Body of pancreas (tissue), 4 donors: Measurements from ENCODE around the gene PAIP1. TPM values are rescaled to one million over a fixed set of nuclear protein-coding genes. Genes with fewer than 3 reads are reported as not detected.
"Not testable (repeated sequence)": the region's sequence is repeated elsewhere in the genome, so short reads cannot be mapped to it uniquely, and the experiment has no call there.

ENCODE experiments used
- ATAC-seq: fragments of 150-250 bp; one replicate; pipeline ENCODE4 v1.9.1; 2016
- DNase-seq, 4 donors: peaks; one replicate each; pipeline ENCODE4 v3.0.0-alpha.2; 2019
- H3K27ac ChIP-seq, 4 donors: fragments of 200-600 bp; sonication (generic); 1 replicate in 3 of 4; 2 replicates in 1 of 4; pipeline versions ENCODE4 v1.5.1 to v1.6.1; 2016 to 2019; ENCODE audit warnings: mild to moderate bottlenecking in 1 of 4, mixed read lengths in 1 of 4, moderate library complexity in 1 of 4
- H3K27me3 ChIP-seq, 2 donors: fragments of 200-600 bp; sonication (generic); one replicate each; pipeline ENCODE4 v1.6.0; 2016; ENCODE audit warnings: mild to moderate bottlenecking in 1 of 2
- H3K36me3 ChIP-seq, 2 donors: fragments of 200-600 bp; sonication (generic); replicated peaks in 1 of 2; 2 replicates each; pipeline ENCODE4 v1.5.1; 2016; ENCODE audit warnings: low read depth in 2 of 2; ENCODE audit not compliant: insufficient read depth in 1 of 2
- H3K4me1 ChIP-seq: fragments of 200-600 bp; sonication (generic); one replicate; pipeline ENCODE4 v1.6.0; 2016
- H3K4me3 ChIP-seq, 2 donors: fragments of 200-600 bp; sonication (generic); 1 replicate in 1 of 2; 2 replicates in 1 of 2; pipeline ENCODE4 v1.5.1; 2016 to 2019
- H3K9me3 ChIP-seq, 3 donors: fragments of 200-600 bp; sonication (generic); 1 replicate in 2 of 3; 2 replicates in 1 of 3; pipeline ENCODE4 v1.5.1; 2016
- CTCF ChIP-seq, 7 experiments: fragments of 450-650 bp in 4 of 7; fragments of 200-600 bp in 3 of 7; sonication (generic) in 3 of 7; IDR thresholded peaks; one replicate each; pipeline ENCODE4 v1.5.1; 2016 to 2019; ENCODE audit warnings: antibody characterized with exemption in 7 of 7
- POLR2A ChIP-seq, 3 donors: fragments of 450-650 bp; IDR thresholded peaks; one replicate each; pipeline ENCODE4 v1.6.1; 2016; ENCODE audit warnings: antibody characterized with exemption in 3 of 3, mild to moderate bottlenecking in 2 of 3
- WGBS, 2 donors: methylation state at CpG; one replicate each; pipeline ENCODE4 v1.1.5; 2017; 5-methylcytosine and 5-hydroxymethylcytosine counted together
- intact Hi-C: fragments of 100-400 bp; cut with DNase I; formaldehyde crosslinking; loops from one replicate; pipeline ENCODE4 v1.15.1; 2023
- total RNA-seq, 2 donors: library from RNA; depleted of rRNA; stranded (reverse); fragments of >200 nt; gene quantifications; one replicate each; pipeline ENCODE4 v1.1.0, GENCODE V29; 2016

Gene PAIP1
- total RNA-seq, 2 donors from 2014 or later: 33.6 to 45.1 TPM

- no peaks in the 10 kb centered on the region for H3K4me1 ChIP-seq
- WGBS, 2 donors: 88 to 95% methylated on average over 1 of the region's 1 CpG
- H3K27me3 ChIP-seq: no peaks in the 10 kb centered on the region
- no peaks in the 10 kb centered on the region for H3K9me3 ChIP-seq
- intact Hi-C loops: no loop called here
- TF ChIP-seq CTCF (IDR thresholded peaks at IDR 0.05) (no peak), POLR2A (IDR thresholded peaks at IDR 0.05) (no peak)
- no peak for ATAC-seq
- H3K4me3 ChIP-seq: no peak overlapping the region
- H3K27ac ChIP-seq: no peak overlapping the region
- H3K36me3 ChIP-seq: no peaks in the 10 kb centered on the region
- no peak for DNase-seq
These were observed 24.5 kb upstream of the PAIP1 start for GRCh38 chr5:43581398-43581797.

GRCh38 chr5:43580402-43581210 is 23.7 kb upstream of the PAIP1 start:
- WGBS, 2 donors: 79 to 88% methylated on average over 10 of the region's 10 CpGs
- H3K27me3 ChIP-seq, DNase-seq, H3K4me1 ChIP-seq, H3K4me3 ChIP-seq, H3K9me3 ChIP-seq, H3K36me3 ChIP-seq, ATAC-seq, H3K27ac ChIP-seq, intact Hi-C loops: not testable (repeated sequence)

- TF ChIP-seq CTCF (IDR thresholded peaks at IDR 0.05) (no peak), POLR2A (IDR thresholded peaks at IDR 0.05) (no peak)
- Histone ChIP-seq H3K9me3 (no peaks in the 10 kb centered on the region), H3K4me1 (no peaks in the 10 kb centered on the region), H3K4me3 (no peak overlapping the region), H3K27me3 (no peaks in the 10 kb centered on the region), H3K36me3 (no peaks in the 10 kb centered on the region), H3K27ac (no peak overlapping the region)
- no peak for DNase-seq
- 34 to 41% methylated on average over 1 of the region's 1 CpG for WGBS, 2 donors
- intact Hi-C loops: no loop called here
- ATAC-seq: no peak
These were observed 16.2 kb upstream of the PAIP1 start for GRCh38 chr5:43573058-43573457.

- Histone ChIP-seq H3K4me3 (no peak overlapping the region), H3K4me1 (no peaks in the 10 kb centered on the region), H3K9me3 (no peaks in the 10 kb centered on the region), H3K36me3 (no peaks in the 10 kb centered on the region), H3K27ac (no peak overlapping the region), H3K27me3 (no peaks in the 10 kb centered on the region)
- TF ChIP-seq CTCF (IDR thresholded peaks at IDR 0.05) (no peak), POLR2A (IDR thresholded peaks at IDR 0.05) (no peak)
- no peak for DNase-seq
- 45 to 56% methylated on average over 2 of the region's 2 CpGs for WGBS, 2 donors
- ATAC-seq: no peak
- intact Hi-C loops: no loop called here
These were observed 15.5 kb upstream of the PAIP1 start for GRCh38 chr5:43572357-43572756.

GRCh38 chr5:43571237-43571636 is 14.4 kb upstream of the PAIP1 start:
- Histone ChIP-seq H3K9me3 (no peaks in the 10 kb centered on the region), H3K4me1 (no peaks in the 10 kb centered on the region), H3K27me3 (no peaks in the 10 kb centered on the region), H3K27ac (no peak overlapping the region), H3K36me3 (no peaks in the 10 kb centered on the region), H3K4me3 (no peak overlapping the region)
- TF ChIP-seq CTCF (IDR thresholded peaks at IDR 0.05): no peak
- TF ChIP-seq POLR2A (IDR thresholded peaks at IDR 0.05): no peak
- no peak for DNase-seq
- no peak for ATAC-seq
- WGBS, 2 donors: 86 to 88% methylated on average over 5 of the region's 5 CpGs
- intact Hi-C loops: no loop called here
